B cell (primary cell): ENCODE data around the gene ENC1. TPM values are rescaled to one million over a fixed set of nuclear protein-coding genes. Genes with fewer than 3 reads are reported as not detected.

ENCODE experiments used
- ATAC-seq: fragments of 200-7000 bp; cut with Tn5 transposase; one replicate; pipeline ENCODE4 v1.10.0; 2021; ENCODE audit warnings: low read depth, mild to moderate bottlenecking, moderate number of reproducible peaks, moderate library complexity
- CTCF ChIA-PET: fragments of 350-600 bp; sonication (Branson Sonifier 250); formaldehyde crosslinking; loops from one replicate; lab custom pipeline; 2021; ENCODE audit warnings: antibody characterized with exemption, inconsistent platforms; lab: Charles Lee
- POLR2A ChIA-PET: fragments of 350-600 bp; sonication (Branson Sonifier 250); formaldehyde crosslinking; loops from one replicate; lab custom pipeline; 2021; ENCODE audit warnings: antibody characterized with exemption; lab: Charles Lee
- DNase-seq: peaks from one replicate; pipeline ENCODE4 v3.0.0; 2013
- H2AFZ ChIP-seq: 2 replicates; pipeline ENCODE4 v1.6.1; 2012; ENCODE audit warnings: mild to moderate bottlenecking, low read depth, low read length; ENCODE audit not compliant: insufficient read depth, poor library complexity, severe bottlenecking
- H3K27ac ChIP-seq, 2 donors: 1 replicate in 1 of 2; 2 replicates in 1 of 2; pipeline ENCODE4 v1.5.1; 2012 to 2013; ENCODE audit warnings: low read length in 2 of 2, mild to moderate bottlenecking in 2 of 2, moderate library complexity in 1 of 2
- H3K27me3 ChIP-seq, 4 experiments: fragments of 200-600 bp in 1 of 4; sonication (generic) in 1 of 4; replicated peaks in 1 of 4; 1 replicate in 2 of 4; 2 replicates in 2 of 4; pipeline versions ENCODE4 v1.6.1 to v1.7.0; 2013 to 2016; ENCODE audit warnings: low read length in 3 of 4, mild to moderate bottlenecking in 2 of 4, mixed read lengths in 1 of 4, moderate library complexity in 1 of 4; ENCODE audit not compliant: insufficient read depth in 4 of 4, control insufficient read depth in 3 of 4; ENCODE audit errors: control extremely low read depth in 1 of 4
- H3K36me3 ChIP-seq, 2 experiments: replicated peaks in 1 of 2; 1 replicate in 1 of 2; 2 replicates in 1 of 2; pipeline versions ENCODE4 v1.6.1 to v1.7.1; 2013; ENCODE audit warnings: low read length in 1 of 2; ENCODE audit not compliant: insufficient read depth in 2 of 2, control insufficient read depth in 1 of 2; ENCODE audit errors: control extremely low read depth in 1 of 2, extremely low read depth in 1 of 2
- H3K4me1 ChIP-seq, 2 donors: fragments of 200-600 bp in 1 of 2; sonication (generic) in 1 of 2; 1 replicate in 1 of 2; 2 replicates in 1 of 2; pipeline versions ENCODE4 v1.5.1 to v1.6.1; 2013 to 2017; ENCODE audit warnings: low read length in 2 of 2; ENCODE audit not compliant: control insufficient read depth in 2 of 2, insufficient read depth in 2 of 2
- H3K4me2 ChIP-seq: replicated peaks from 2 replicates; pipeline ENCODE3; 2012; ENCODE audit warnings: mild to moderate bottlenecking, low read depth, low read length; ENCODE audit not compliant: poor library complexity, severe bottlenecking
- H3K4me3 ChIP-seq, 5 experiments: fragments of 200-600 bp in 1 of 5; sonication (generic) in 1 of 5; 1 replicate in 3 of 5; 2 replicates in 2 of 5; pipeline versions ENCODE4 v1.5.1 to v1.7.0; 2011 to 2016; ENCODE audit warnings: low read length in 4 of 5, mild to moderate bottlenecking in 4 of 5, low read depth in 2 of 5, control low read depth in 1 of 5, moderate library complexity in 1 of 5; ENCODE audit not compliant: insufficient read depth in 1 of 5; ENCODE audit errors: control extremely low read depth in 1 of 5, extremely low read depth in 1 of 5
- H3K79me2 ChIP-seq: fragments of 200-600 bp; sonication (generic); one replicate; pipeline ENCODE4 v1.6.0; 2016; ENCODE audit warnings: low read length; ENCODE audit not compliant: control insufficient read depth, insufficient read depth
- H3K9ac ChIP-seq: fragments of 200-600 bp; sonication (generic); 2 replicates; pipeline ENCODE4 v1.6.1; 2017; ENCODE audit warnings: mild to moderate bottlenecking, low read length, moderate library complexity
- H3K9me3 ChIP-seq, 3 donors: one replicate each; pipeline versions ENCODE4 v1.6.1 to v1.7.1; 2013; ENCODE audit warnings: low read length in 2 of 3; ENCODE audit not compliant: control insufficient read depth in 2 of 3, insufficient read depth in 1 of 3; ENCODE audit errors: control extremely low read depth in 1 of 3
- H4K20me1 ChIP-seq: 2 replicates; pipeline ENCODE4 v1.6.0; 2012; ENCODE audit warnings: mild to moderate bottlenecking, low read length; ENCODE audit not compliant: insufficient read depth, control insufficient read depth, poor library complexity, severe bottlenecking
- H3K27ac Mint-ChIP-seq: one replicate; pipeline ENCODE4 v1.8.0; 2021; ENCODE audit warnings: mixed read lengths
- H3K27me3 Mint-ChIP-seq: one replicate; pipeline ENCODE4 v1.8.0; 2021; ENCODE audit warnings: mixed read lengths
- H3K4me1 Mint-ChIP-seq: one replicate; pipeline ENCODE4 v1.8.0; 2021; ENCODE audit warnings: mixed read lengths
- H3K4me3 Mint-ChIP-seq: one replicate; pipeline ENCODE4 v1.8.0; 2021; ENCODE audit warnings: mixed read lengths
- H3K9me3 Mint-ChIP-seq: one replicate; pipeline ENCODE4 v1.8.0; 2022; ENCODE audit warnings: mixed read lengths; ENCODE audit not compliant: insufficient read depth
- EZH2 ChIP-seq: IDR thresholded peaks from 2 replicates; pipeline ENCODE4 v1.6.1; 2012; ENCODE audit warnings: borderline replicate concordance, low read depth, mild to moderate bottlenecking, moderate library complexity, low read length; ENCODE audit not compliant: insufficient read depth, poor library complexity, severe bottlenecking
- WGBS: methylation state at CpG from one replicate; pipeline ENCODE4 v1.1.5; 2013; ENCODE audit warnings: missing lambda C conversion rate; ENCODE audit not compliant: insufficient coverage; 5-methylcytosine and 5-hydroxymethylcytosine counted together
- intact Hi-C: fragments of 100-400 bp; cut with micrococcal nuclease; formaldehyde crosslinking; loops from one replicate; pipeline ENCODE4 v1.10.0; 2022
- polyA plus RNA-seq: library from polyadenylated mRNA; depleted of rRNA; stranded (reverse); fragments of >200 nt; gene quantifications from 2 replicates; pipeline ENCODE4 v1.2.3, GENCODE V29; 2012
- total RNA-seq, 2 donors: library from RNA; stranded (reverse); fragments of 120-200 nt in 1 of 2; gene quantifications; 1 replicate in 1 of 2; 2 replicates in 1 of 2; pipeline versions ENCODE4 v1.2.3 to v1.2.4, GENCODE V29; 2013 to 2022
- TF ChIP-seq, protein P1 (sequence below): fragments of 200-600 bp; IDR thresholded peaks from one replicate; pipeline ENCODE4 v1.8.0; 2022; ENCODE audit warnings: antibody characterized with exemption, mild to moderate bottlenecking

The ENC1 gene
- total and polyA plus RNA-seq, 2 donors (not counting 1 experiment from before 2014, with no cell fraction given): 7.2 to 14.6 TPM

DNA sequence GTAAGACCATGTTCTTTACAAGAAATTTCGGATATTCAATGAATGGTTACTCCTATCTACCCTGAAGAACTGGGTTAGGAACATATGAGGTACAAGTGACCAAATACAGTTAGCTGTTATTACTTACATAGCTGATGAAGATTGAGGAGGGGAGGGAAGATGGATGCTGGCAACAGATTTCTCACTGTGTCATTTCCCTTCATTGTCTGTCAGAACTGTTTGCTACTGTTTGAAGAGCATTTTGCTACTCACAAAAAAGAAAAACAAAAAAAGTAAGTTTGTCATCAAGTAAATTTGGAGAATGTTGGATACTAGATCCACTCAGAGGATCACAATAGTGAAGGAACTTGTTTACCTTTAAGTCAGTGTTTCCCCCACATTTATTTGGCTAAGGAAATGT lies 53.7 kb downstream of the ENC1 start:
- Mint-ChIP-seq H3K27me3 (peaks cover 40% of the 10 kb centered on the region), H3K4me3 (no peak overlapping the region), H3K4me1 (peaks cover 3% of the 10 kb centered on the region), H3K27ac (no peak overlapping the region), H3K9me3 (no peaks in the 10 kb centered on the region)
- H3K9me3 ChIP-seq: no peaks in the 10 kb centered on the region
- no peaks in the 10 kb centered on the region for H3K79me2 ChIP-seq
- no peak overlapping the region for H2AFZ ChIP-seq
- ATAC-seq: no peak
- ChIA-PET POLR2A (no interaction called here), CTCF (no interaction called here)
- no peak overlapping the region for H3K9ac ChIP-seq
- DNase-seq: no peak
- H4K20me1 ChIP-seq: no peaks in the 10 kb centered on the region
- no peaks in the 10 kb centered on the region for H3K27me3 ChIP-seq
- H3K27ac ChIP-seq: no peak overlapping the region
- intact Hi-C loops: no loop called here
- no peaks in the 10 kb centered on the region for H3K36me3 ChIP-seq
- WGBS: no CpG with 5 or more reads among the region's 1 CpG
- no peak overlapping the region for H3K4me2 ChIP-seq
- no peak overlapping the region for H3K4me3 ChIP-seq
- TF ChIP-seq, protein P1, sequence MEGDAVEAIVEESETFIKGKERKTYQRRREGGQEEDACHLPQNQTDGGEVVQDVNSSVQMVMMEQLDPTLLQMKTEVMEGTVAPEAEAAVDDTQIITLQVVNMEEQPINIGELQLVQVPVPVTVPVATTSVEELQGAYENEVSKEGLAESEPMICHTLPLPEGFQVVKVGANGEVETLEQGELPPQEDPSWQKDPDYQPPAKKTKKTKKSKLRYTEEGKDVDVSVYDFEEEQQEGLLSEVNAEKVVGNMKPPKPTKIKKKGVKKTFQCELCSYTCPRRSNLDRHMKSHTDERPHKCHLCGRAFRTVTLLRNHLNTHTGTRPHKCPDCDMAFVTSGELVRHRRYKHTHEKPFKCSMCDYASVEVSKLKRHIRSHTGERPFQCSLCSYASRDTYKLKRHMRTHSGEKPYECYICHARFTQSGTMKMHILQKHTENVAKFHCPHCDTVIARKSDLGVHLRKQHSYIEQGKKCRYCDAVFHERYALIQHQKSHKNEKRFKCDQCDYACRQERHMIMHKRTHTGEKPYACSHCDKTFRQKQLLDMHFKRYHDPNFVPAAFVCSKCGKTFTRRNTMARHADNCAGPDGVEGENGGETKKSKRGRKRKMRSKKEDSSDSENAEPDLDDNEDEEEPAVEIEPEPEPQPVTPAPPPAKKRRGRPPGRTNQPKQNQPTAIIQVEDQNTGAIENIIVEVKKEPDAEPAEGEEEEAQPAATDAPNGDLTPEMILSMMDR: no peak
- TF ChIP-seq EZH2: no peak
- peaks cover 3 to 5% of the 10 kb centered on the region in 2 donors for H3K4me1 ChIP-seq

DNA sequence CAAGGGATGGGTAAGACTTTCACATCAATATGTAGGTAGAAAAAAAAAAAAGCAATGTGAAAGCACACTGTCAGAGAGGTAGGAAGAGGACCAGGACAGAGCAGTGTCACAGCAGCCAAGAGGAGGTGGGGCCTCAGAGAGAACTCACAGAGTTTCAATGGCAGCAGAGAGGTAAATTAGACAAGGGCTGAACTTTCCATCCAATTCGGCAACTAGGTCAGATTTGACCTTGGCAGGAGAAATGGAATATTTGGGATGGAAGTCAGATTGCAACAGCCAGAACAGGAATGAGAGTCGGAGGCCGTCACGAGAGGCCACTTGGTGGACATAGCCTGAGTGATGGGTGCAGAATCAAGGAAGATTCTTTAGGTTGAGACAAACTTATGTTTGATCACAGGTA lies 57.7 kb downstream of the ENC1 start:
- H3K4me3 ChIP-seq: no peak overlapping the region
- TF ChIP-seq, protein P1: no peak
- no peak for TF ChIP-seq EZH2
- no peak overlapping the region for H3K4me3 Mint-ChIP-seq
- no peaks in the 10 kb centered on the region for H4K20me1 ChIP-seq
- POLR2A ChIA-PET: no interaction called here
- no peaks in the 10 kb centered on the region for H3K27me3 ChIP-seq
- no peak overlapping the region for H3K27ac Mint-ChIP-seq
- H3K79me2 ChIP-seq: no peaks in the 10 kb centered on the region
- WGBS: 98% methylated on average over 4 of the region's 4 CpGs
- H2AFZ ChIP-seq: no peak overlapping the region
- CTCF ChIA-PET: no interaction called here
- no peaks in the 10 kb centered on the region for H3K9me3 Mint-ChIP-seq
- H3K4me2 ChIP-seq: no peak overlapping the region
- H3K36me3 ChIP-seq: no peaks in the 10 kb centered on the region
- intact Hi-C loops: no loop called here
- no peaks in the 10 kb centered on the region for H3K9me3 ChIP-seq
- H3K4me1 Mint-ChIP-seq: peaks cover 12% of the 10 kb centered on the region
- ATAC-seq (no peak), DNase-seq (no peak)
- no peak overlapping the region for H3K27ac ChIP-seq
- peaks cover 5 to 7% of the 10 kb centered on the region in 2 donors for H3K4me1 ChIP-seq
- peaks cover 31% of the 10 kb centered on the region for H3K27me3 Mint-ChIP-seq
- no peak overlapping the region for H3K9ac ChIP-seq
